Thoracic aorta (tissue), 2 donors: ENCODE results near the gene LRP1B. TPM values are rescaled to one million over a fixed set of nuclear protein-coding genes. Genes with fewer than 3 reads are reported as not detected.

Experiments used
- ATAC-seq: fragments of 150-250 bp; one replicate; pipeline ENCODE4 v1.8.0; 2017; ENCODE audit warnings: low read depth; ENCODE audit not compliant: insufficient number of reproducible peaks, low FRiP score
- DNase-seq: peaks from one replicate; pipeline ENCODE4 v3.0.0-alpha.2; 2020; ENCODE audit warnings: low spot score
- H3K27ac ChIP-seq, 2 donors: fragments of 200-600 bp; sonication (generic); 1 replicate in 1 of 2; 2 replicates in 1 of 2; pipeline ENCODE4 v1.5.1; 2016; ENCODE audit warnings: mild to moderate bottlenecking in 2 of 2, moderate library complexity in 2 of 2
- H3K27me3 ChIP-seq: fragments of 200-600 bp; sonication (generic); replicated peaks from 2 replicates; pipeline ENCODE4 v1.6.0; 2016; ENCODE audit warnings: mild to moderate bottlenecking; ENCODE audit not compliant: insufficient read depth
- H3K36me3 ChIP-seq: fragments of 200-600 bp; sonication (generic); one replicate; pipeline ENCODE4 v1.5.1; 2016
- H3K4me1 ChIP-seq, 2 donors: fragments of 200-600 bp; sonication (generic); 1 replicate in 1 of 2; 2 replicates in 1 of 2; pipeline versions ENCODE4 v1.5.1 to v1.6.0; 2016; ENCODE audit warnings: low read depth in 2 of 2, mild to moderate bottlenecking in 1 of 2; ENCODE audit not compliant: control insufficient read depth in 1 of 2
- H3K4me3 ChIP-seq: fragments of 200-600 bp; sonication (generic); 2 replicates; pipeline ENCODE4 v1.5.1; 2016; ENCODE audit warnings: mild to moderate bottlenecking
- H3K9me3 ChIP-seq: fragments of 200-600 bp; sonication (generic); 2 replicates; pipeline ENCODE4 v1.5.1; 2016
- CTCF ChIP-seq: fragments of 200-600 bp; sonication (generic); IDR thresholded peaks from one replicate; pipeline ENCODE4 v1.5.1; 2019; ENCODE audit warnings: antibody characterized with exemption
- total RNA-seq, 2 donors: library from RNA; depleted of rRNA; stranded (reverse); fragments of >200 nt; gene quantifications; one replicate each; pipeline versions ENCODE4 v1.1.0 to v1.2.3, GENCODE V29; 2016

Gene LRP1B
- total RNA-seq, 2 donors from 2014 or later = 0.27 to 0.28 TPM

DNA sequence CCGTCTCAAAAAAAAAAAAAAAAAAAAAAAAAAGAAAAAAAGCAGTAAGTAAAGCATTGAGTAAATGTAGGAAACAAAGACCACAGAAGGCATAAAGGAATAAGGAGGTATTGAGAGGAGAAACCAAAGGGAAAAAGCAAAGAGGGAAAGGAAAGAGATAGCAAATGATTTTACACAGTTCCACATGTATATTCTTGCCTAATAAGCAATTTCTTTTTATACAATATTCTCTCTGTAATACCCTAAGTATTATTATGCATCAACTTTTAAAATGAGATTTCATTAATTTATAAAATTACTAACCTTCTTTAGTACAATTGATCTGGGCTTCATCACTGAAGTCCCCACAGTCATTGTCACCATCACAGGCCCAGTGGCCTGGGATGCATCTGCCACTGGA lies 1180.9 kb downstream of the LRP1B start:
- no peak for ATAC-seq
- no peaks in the 10 kb centered on the region for H3K4me1 ChIP-seq
- H3K27ac ChIP-seq = no peak overlapping the region
- H3K36me3 ChIP-seq = no peaks in the 10 kb centered on the region
- TF ChIP-seq CTCF = no peak
- H3K27me3 ChIP-seq = no peaks in the 10 kb centered on the region
- DNase-seq = no peak
- H3K9me3 ChIP-seq = no peaks in the 10 kb centered on the region
- H3K4me3 ChIP-seq = no peak overlapping the region

DNA sequence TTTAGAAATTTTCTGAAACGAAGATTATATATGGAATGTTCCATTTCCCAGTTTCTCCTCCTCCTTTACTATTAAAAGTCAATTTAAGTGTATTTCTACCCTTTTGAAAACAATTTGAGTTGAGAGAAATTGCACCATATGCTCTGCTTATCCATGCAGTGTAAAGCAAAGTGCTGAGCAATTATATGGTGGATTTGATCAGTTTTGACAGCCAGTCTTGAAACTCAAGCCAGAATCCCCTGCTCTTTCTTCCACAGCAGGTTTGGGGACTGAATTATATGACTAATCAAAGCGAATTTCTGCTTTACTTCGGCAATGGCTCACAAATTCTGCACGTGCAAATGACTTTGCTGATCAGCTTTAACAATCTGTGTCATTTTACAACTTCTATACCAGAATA lies 1183.6 kb downstream of the LRP1B start:
- Histone ChIP-seq H3K27me3 (no peaks in the 10 kb centered on the region), H3K4me3 (no peak overlapping the region), H3K36me3 (no peaks in the 10 kb centered on the region), H3K9me3 (no peaks in the 10 kb centered on the region), H3K4me1 (no peaks in the 10 kb centered on the region), H3K27ac (no peak overlapping the region)
- ATAC-seq (no peak), DNase-seq (no peak)
- TF ChIP-seq CTCF = no peak

- no peak for TF ChIP-seq CTCF
- ATAC-seq = no peak
- no peak for DNase-seq
Measured at GRCh38 chr2:140943867-140944266, 1186.9 kb downstream of the LRP1B start.

DNA sequence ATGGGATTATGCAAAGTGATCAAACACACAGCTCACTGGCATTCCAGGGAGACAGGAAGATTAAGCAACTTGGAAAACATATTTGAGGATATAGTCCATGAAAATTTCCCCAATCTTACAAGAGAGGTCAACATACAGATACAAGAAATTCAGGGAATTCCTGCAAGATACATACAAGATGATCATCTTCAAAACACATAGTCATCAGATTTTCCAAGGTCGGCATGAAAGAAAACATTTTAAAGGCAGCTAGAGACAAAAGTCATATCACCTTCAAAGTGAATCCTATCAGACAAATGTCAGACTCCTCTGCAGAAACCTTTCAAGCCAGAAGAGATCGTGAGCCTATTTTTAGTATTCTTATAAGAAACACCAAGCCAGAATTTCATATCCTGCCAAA lies 1188.5 kb downstream of the LRP1B start:
- H3K36me3 ChIP-seq = no peaks in the 10 kb centered on the region
- no peak overlapping the region for H3K4me3 ChIP-seq
- no peak for TF ChIP-seq CTCF
- no peaks in the 10 kb centered on the region for H3K27me3 ChIP-seq
- DNase-seq (no peak), ATAC-seq (no peak)
- H3K27ac ChIP-seq = no peak overlapping the region
- H3K9me3 ChIP-seq = no peaks in the 10 kb centered on the region
- H3K4me1 ChIP-seq = no peaks in the 10 kb centered on the region

More at GRCh38 chr2:140943867-140944266, 1186.9 kb downstream of the LRP1B start:
- Histone ChIP-seq H3K36me3 (no peaks in the 10 kb centered on the region), H3K27ac (no peak overlapping the region), H3K4me1 (no peaks in the 10 kb centered on the region), H3K4me3 (no peak overlapping the region), H3K9me3 (no peaks in the 10 kb centered on the region), H3K27me3 (no peaks in the 10 kb centered on the region)

DNA sequence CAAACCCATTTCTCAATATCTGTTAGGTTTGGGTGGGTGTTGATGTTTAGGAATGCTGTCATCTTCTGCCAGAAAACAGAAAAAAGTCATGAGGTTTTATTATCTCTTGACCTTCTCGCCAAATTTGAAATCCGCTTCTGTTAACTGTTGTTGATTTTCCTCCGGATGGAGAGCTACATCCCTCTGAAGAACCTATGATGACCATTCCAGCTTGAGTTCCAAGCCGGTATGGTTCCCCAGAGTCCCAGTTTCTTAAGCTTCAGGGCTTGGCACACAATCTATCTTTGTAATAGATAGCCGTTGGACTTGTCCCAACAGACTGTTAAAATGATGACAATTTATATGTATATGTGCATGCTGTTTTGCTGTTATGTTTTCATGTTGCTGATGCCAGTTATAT lies 1201.0 kb downstream of the LRP1B start:
- H3K4me3 ChIP-seq = no peak overlapping the region
- ATAC-seq = no peak
- TF ChIP-seq CTCF = no peak
- H3K36me3 ChIP-seq = no peaks in the 10 kb centered on the region
- H3K4me1 ChIP-seq = no peaks in the 10 kb centered on the region
- no peak for DNase-seq
- H3K27me3 ChIP-seq = no peaks in the 10 kb centered on the region
- H3K9me3 ChIP-seq = no peaks in the 10 kb centered on the region
- no peak overlapping the region for H3K27ac ChIP-seq
